ENCODE results near the gene CALCOCO2.

CALCOCO2 gene

GRCh38 chr17:48825446-48826381 is 5.1 kb upstream of the CALCOCO2 start:
- TF ChIP-seq POLR2AphosphoS5 (IDR thresholded peaks at IDR 0.05; ENCODE audit: low read depth) (no peak), REST (IDR thresholded peaks at IDR 0.05; ENCODE audit: insufficient replicate concordance, low read depth) (no peak), CTCF (IDR thresholded peaks at IDR 0.05; ENCODE audit: insufficient read depth, low read length) (no peak), GABPA (IDR thresholded peaks at IDR 0.05; ENCODE audit: low read depth) (no peak)
- Histone ChIP-seq H3K4me3 (replicated peaks; ENCODE audit: insufficient read depth, low read length) (no peak overlapping the region), H3K27ac (replicated peaks) (no peak overlapping the region), H3K27me3 (ENCODE audit: insufficient read depth, poor library complexity, severe bottlenecking) (no peaks in the 10 kb centered on the region)
- DNase-seq (ENCODE audit: low read depth in 1 of 2, low spot score in 1 of 2), result no peak

- H3K27me3 ChIP-seq (ENCODE audit: insufficient read depth, poor library complexity, severe bottlenecking), result no peaks in the 10 kb centered on the region
- no peak for TF ChIP-seq SPI1 (IDR thresholded peaks at IDR 0.05; ENCODE audit: borderline replicate concordance, low read depth)
- TF ChIP-seq CTCF (IDR thresholded peaks at IDR 0.05; ENCODE audit: insufficient read depth, low read length), result no peak
- TF ChIP-seq POLR2AphosphoS5 (IDR thresholded peaks at IDR 0.05; ENCODE audit: low read depth), result no peak
- TF ChIP-seq GABPA (IDR thresholded peaks at IDR 0.05; ENCODE audit: low read depth), result no peak
- TF ChIP-seq REST (IDR thresholded peaks at IDR 0.05; ENCODE audit: insufficient replicate concordance, low read depth), result no peak
- H3K4me3 ChIP-seq (replicated peaks; ENCODE audit: insufficient read depth, low read length), result peak overlapping the region; percentile 74
- no peak for DNase-seq (ENCODE audit: low read depth in 1 of 2, low spot score in 1 of 2)
- H3K27ac ChIP-seq (replicated peaks), result peak overlapping the region; percentile 84
These were observed 681 bp downstream of the CALCOCO2 start for GRCh38 chr17:48831549-48831883.

GRCh38 chr17:48834973-48835372 is 4.1 kb downstream of the CALCOCO2 start:
- TF ChIP-seq REST (IDR thresholded peaks at IDR 0.05; ENCODE audit: insufficient replicate concordance, low read depth) (no peak), CTCF (IDR thresholded peaks at IDR 0.05; ENCODE audit: insufficient read depth, low read length) (no peak), SPI1 (IDR thresholded peaks at IDR 0.05; ENCODE audit: borderline replicate concordance, low read depth) (no peak), POLR2AphosphoS5 (IDR thresholded peaks at IDR 0.05; ENCODE audit: low read depth) (no peak), GABPA (IDR thresholded peaks at IDR 0.05; ENCODE audit: low read depth) (no peak)
- Histone ChIP-seq H3K27me3 (ENCODE audit: insufficient read depth, poor library complexity, severe bottlenecking) (no peaks in the 10 kb centered on the region), H3K27ac (replicated peaks) (no peak overlapping the region), H3K4me3 (replicated peaks; ENCODE audit: insufficient read depth, low read length) (no peak overlapping the region)
- no peak for DNase-seq (ENCODE audit: low read depth in 1 of 2, low spot score in 1 of 2)

All from HL-60 (cell line).